Activated CD8-positive, alpha-beta memory T cell treated with anti-CD3 and anti-CD28 coated beads for 4 hours (primary cell): Measurements from ENCODE around the gene PRDM2.
A peak's percentile ranks its signal among the peaks of the same experiment; 100 is the strongest.

Experiments
- DNase-seq, 2 donors: peaks; one replicate each; pipeline ENCODE4 v3.0.0-alpha.2; 2020; ENCODE audit warnings: low read depth in 2 of 2

PRDM2 gene

GRCh38 chr1:13812456-13813397 is 112.7 kb downstream of the PRDM2 start:
- DNase-seq = no peak

- DNase-seq = peak in 1 of 2 donors; percentile 16
These were observed 113.5 kb downstream of the PRDM2 start for GRCh38 chr1:13813398-13814012.

DNA sequence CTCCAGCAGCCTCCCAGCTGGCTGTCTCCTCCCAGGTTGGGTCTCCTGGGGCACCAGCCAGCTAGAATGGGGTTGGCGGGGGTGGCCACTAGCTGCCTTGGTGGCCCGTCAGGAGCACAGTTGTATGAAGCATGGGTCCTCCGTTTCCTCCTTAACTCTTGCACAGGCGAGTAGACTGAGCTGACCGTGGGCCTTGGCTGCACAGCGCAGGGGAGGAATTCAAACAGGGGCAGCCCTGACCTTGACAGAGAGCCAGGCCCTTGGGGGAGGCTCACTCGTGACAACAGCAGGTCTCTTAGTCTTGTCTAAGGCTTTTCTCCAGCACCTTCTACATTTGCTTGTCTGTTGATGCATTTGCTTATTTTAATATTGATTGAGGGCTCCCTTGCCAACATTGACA is 114.1 kb downstream of the PRDM2 start:
- DNase-seq = no peak

- DNase-seq = no peak
These were observed 116.2 kb downstream of the PRDM2 start for GRCh38 chr1:13816016-13816760.

DNA sequence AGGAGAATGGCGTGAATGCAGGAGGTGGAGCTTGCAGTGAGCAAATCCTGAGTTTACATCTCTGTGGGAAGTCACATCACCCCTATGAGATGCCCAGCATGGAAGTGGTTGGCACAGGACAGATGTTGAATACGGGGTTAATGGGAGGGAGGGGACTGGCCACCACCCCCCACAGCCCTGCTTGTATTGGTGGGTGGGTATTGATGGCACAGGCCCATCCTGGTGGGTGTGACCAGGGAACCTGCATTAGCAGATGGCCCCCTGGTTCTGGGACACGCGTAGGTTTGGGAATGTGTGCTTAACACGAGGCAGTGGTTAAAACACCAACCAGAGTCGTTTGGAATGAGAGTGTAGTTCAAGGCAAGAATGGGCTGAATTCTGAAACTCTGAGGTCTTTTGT is 117.9 kb downstream of the PRDM2 start:
- no peak for DNase-seq

DNA sequence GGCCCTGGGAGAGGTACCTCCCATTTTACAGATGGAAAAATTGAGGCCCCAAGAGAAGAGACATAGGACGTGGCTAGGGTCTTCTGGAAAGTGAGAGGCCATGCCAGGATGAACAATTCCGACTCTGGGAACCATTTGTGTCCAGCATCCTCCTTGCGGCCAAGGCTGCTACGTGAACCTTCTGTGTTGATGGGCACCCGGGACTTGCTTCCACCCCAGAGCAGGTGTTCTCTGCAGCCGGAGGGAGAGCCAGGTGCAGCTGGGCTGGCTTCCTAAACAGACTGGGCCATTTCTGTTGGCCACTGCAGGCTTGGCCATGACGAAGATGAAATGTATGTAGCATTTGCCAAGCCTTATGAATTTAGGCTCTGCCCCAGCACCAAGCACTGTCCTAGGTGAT is 118.9 kb downstream of the PRDM2 start:
- no peak for DNase-seq

- no peak for DNase-seq
These were observed 119.7 kb downstream of the PRDM2 start for GRCh38 chr1:13819642-13820041.

DNA sequence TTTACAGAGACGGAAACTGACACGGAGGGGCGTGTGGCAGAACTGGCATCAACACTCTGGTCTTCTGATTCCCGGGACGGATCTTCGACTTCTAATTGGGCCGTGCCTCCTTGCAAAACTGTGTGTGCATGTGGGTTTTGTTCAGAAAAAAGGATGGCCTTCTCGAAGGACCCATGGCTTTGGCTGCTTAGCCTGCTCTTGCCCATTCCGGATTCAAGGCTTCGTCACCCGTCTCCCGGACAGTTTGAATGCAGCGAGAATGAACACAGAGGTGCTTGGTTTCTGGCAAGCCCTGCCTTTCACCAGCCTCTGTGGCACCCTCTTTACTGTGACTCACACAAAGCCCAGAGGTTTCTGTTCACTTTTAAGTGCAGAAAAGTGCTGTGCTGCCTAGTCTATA is 120.1 kb downstream of the PRDM2 start:
- DNase-seq = no peak

DNA sequence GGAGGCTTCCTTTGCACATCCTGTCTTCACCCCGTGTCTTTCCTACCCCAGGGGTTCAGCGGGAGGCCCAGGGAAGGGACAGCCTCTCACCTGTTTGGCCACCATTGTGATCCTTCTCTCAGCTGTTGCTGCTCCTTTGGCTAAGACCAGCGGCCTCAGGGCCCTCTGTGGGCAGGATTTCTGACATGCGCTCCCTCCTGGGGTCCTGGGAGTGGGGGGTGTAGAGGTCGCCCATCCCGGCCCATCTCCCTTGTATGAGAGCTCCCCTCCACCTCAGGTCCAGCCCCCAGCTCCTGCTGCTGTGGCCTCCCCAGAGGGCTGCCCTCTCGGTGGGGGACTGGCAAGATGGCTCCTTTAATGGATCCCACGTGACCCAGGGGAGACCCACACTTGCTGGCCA is 120.5 kb downstream of the PRDM2 start:
- DNase-seq = no peak

GRCh38 chr1:13823126-13823880 is 123.3 kb downstream of the PRDM2 start:
- no peak for DNase-seq

GRCh38 chr1:13823936-13824335 is 123.9 kb downstream of the PRDM2 start:
- DNase-seq = no peak

DNA sequence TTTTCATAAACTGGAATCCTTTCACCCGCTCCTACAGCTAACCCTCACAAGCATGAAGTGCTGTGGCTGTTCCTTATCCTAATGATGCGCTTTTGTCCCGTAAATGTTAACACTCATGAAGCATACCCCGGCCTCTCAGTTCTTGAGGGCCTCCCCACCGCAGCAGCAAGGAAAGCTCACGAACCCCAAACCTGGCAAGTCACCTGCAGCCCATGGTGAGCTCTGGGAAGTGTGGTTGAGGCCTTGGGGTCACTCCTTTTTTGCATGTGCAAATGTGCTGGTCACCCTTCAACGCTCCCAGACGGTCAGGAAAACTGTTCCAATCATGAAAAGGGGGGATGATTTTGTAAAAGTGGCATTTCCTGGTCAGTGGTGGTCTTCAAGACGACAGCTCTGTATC is 124.6 kb downstream of the PRDM2 start:
- DNase-seq = no peak

GRCh38 chr1:13825033-13825432 is 125.0 kb downstream of the PRDM2 start:
- no peak for DNase-seq

DNA sequence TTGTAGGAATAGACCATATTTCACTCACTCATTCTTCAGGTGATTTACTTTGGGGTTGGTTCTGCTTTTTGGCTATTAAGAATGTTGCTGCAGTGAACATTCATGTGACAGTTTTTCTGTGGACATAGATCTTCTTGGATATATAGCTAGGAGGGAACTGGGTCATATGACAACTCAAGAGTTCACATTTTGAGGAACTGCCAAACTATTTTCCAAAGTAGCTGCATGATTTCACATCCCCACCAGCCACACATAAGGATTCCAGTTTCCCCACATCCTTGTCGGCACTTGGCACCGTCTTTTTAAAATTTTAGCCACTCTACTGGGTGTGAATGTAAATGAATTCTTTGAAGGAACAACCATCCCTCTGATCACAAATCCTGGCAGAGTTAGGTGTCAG is 126.0 kb downstream of the PRDM2 start:
- DNase-seq = no peak

DNA sequence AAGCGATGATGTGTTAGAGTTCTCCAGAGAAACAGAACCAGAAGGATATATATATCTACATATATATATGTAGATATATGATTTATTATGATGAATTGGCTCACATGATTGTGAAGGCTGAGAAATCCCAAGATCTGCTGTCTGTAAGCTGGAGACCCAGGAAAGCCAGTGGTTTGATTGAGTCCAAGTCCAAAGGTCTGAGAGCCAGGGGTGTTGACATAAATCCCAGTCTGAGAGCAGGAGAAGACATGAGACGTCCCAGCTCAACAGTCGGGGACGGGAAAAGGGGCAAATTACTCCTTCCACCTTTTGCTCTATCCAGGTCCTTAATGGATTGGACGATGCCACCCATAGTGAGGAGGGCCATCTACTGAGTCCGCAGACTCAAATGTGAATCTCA is 126.6 kb downstream of the PRDM2 start:
- no peak for DNase-seq

DNA sequence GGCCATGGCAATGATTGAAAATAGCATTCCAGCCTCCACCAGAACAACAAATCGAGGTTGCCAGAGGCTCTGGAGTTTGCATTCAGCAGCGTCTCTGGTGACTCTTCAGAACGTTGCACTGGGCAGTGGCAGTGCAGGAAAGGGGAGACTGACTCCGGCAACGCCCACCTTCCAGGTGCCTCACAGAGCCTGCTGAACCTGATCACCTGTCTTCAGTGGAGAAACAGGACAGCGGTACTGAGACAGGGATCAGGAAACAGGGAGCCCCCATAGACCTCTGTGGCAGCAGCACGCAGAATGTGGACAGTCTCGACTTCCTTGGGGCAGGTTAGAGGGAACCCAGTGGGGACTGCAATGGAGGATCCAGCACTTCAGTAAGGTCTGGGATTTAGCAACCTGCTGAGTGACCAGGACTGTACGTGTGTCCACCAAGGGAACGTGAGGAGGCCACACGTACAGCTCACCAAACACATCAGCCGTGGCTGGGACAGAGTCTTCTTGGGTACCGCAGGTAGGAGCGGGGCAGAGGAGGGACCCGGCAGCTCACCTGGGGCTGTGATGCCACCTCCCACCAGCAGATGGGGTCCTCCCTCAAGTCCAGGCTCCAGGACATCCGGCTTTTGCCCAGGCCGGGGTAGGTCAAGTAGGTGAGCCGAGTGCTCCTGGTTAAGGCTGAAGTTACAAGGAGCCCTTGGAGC is 128.6 kb downstream of the PRDM2 start:
- DNase-seq = no peak

DNA sequence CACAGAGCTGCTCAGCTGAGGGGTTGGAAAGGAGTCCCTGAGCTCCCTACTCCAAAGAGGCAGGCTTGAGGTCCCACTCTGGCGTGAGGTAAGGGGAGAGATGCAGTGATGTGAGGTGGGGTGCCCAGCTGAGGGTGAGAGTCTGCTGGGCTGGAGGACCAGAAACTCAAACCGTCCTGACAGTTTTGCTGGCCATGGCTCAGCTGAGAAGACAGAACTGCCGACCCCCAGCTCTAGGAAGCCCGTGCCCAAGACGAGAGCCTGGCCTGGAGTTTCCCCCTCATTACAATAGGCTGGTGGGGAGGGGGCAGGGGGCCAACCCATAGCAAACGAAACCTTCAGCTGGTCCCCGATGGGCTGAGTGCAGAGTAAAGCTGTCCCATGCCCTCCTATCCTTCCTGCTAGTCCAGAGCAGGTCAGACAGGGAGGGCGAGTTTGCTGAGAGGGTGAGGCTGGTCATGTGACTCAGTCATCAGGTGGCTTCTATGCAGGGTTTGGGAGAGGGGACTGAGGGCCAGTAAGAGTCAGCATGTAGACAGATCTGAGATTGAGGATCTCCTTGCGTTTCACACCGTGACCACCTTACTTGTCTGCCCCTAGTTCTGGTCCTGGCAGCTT is 129.3 kb downstream of the PRDM2 start:
- no peak for DNase-seq

- DNase-seq = no peak
These were observed 130.2 kb downstream of the PRDM2 start for GRCh38 chr1:13830170-13830569.

- no peak for DNase-seq
These were observed 130.8 kb downstream of the PRDM2 start for GRCh38 chr1:13830616-13831280.

GRCh38 chr1:13832100-13832499 is 132.1 kb downstream of the PRDM2 start:
- DNase-seq = no peak
